NCI-H2107 (cell line): ENCODE data around the gene NANOGP8.
"Not testable (repeated sequence)": the region's sequence is repeated elsewhere in the genome, so short reads cannot be mapped to it uniquely, and the experiment has no call there.

Experiments
- DNase-seq: peaks from one replicate; lab custom pipeline; 2025; lab: John Stamatoyannopoulos, UW

The NANOGP8 gene

DNA sequence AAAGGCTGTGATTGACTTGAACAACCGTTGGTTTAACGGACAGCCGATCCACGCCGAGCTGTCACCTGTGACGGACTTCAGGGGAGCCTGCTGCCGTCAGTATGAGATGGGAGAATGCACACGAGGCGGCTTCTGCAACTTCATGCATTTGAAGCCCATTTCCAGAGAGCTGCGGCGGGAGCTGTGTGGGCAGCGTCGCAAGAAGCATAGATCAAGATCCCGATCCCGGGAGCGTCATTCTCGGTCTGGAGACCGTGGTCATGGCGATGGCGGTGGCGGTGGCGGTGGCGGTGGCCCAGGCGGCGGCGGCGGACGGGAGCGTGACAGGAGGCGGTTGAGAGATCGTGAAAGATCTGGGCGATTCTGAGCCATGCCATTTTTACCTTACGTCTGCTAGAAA, 7.8 kb upstream of the NANOGP8 start:
- DNase-seq, result no peak

DNA sequence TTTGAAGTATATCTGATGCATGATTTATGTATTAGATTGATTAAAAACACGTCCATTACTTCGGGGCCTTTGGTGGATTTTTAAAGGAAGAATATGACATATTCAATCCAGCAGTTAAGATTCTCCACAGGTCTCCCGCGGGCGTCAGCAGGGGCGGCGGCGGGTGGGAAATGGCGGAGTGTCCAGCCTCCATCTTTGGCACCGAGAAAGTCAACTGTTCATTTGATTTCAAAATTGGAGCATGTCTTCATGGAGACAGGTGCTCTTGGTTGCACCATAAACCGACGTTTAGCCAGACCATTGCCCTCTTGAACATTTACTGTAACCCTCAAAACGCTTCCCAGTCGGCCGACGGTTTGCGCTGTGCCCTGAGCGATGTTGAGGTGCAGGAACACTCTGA, 7.2 kb upstream of the NANOGP8 start:
- DNase-seq, result no peak

DNA sequence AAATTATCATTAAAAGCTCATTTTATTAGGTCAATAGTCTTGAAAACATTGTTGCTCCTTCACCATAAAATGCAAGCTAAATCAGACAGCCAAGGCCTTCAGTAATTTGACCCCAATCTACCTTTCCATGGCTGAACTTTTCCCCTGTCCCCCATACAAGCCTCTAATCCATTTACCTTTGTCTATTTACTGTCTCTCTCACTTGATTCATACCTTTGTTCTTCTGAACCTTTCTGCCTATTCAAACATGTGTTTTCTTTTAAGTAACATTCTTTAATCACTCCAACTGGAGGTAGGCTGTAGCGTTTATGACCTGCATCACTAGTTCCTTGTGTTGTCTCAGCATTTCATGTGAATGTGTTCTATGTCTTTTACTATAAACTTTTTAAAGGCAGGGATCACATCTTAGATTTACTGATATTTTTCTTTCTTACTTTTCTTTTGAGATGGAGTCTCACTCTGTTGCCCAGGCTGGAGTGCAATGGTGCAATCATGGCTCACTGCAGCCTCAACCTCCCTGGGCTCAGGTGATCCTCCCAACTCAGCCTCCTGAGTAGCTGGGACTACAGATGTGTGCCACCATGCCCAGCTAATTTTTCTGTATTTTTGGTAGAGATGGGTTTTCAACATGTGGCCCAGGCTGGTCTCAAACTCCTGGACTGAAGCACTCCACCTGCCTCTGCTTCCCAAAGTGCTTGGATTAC, 5.2 kb upstream of the NANOGP8 start:
- no peak for DNase-seq

DNA sequence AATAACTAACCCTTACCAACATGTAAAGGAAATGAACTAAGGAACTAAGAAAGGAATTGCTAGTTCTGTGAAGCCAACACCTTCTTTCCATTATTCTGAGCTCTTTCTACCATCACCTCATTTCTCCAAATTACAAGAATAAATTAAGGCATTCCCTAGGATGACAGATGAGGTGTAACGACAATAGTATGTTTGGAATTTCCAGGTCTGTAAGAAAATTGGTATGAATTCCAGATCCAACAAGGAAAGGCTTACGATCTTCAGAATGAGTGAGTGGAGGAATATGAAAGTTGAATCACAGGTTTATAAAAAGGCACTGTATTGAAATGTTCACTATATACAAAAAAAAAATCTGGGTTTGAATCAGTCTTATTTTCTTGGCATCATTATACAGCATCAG, 4.5 kb upstream of the NANOGP8 start:
- no peak for DNase-seq

DNA sequence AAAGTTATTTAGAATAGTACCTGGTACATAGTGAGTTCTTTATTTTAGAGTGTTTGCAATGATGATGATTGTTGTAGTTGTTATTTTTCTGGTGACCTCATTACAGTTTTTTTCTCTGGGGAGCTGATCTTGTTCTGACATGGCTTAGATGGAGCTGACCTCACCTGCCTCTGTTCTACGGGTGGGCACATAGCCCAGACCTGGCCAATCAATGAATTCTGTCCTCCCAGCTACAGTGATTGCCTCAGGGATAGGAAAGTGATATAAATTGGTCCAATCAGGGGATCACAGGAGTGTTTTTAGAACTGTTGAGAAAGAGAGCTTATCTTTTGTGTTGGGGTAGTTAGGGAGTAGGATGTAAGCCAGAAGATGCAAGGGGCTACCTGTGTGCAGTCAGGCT, 3.2 kb upstream of the NANOGP8 start:
- no peak for DNase-seq

DNA sequence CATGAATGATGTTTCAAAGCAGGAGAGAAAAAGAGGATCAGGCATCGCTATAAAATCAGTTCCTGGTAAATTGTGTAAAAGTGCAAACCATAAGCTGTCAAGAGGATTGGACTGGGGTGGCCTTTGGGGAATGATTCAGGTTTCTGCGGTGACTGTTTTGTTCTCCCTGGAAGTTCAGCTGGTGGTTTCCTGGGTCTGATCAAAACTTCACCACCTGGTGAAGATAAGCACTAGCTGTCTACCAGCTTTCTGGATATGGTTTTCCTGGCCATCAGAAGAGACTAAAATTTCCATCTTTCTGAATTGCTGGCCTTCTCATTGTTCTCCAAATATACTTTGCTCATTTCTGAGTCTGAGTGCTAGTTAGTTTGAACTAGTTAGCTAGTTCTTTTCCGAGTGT, 2.7 kb upstream of the NANOGP8 start:
- no peak for DNase-seq

DNA sequence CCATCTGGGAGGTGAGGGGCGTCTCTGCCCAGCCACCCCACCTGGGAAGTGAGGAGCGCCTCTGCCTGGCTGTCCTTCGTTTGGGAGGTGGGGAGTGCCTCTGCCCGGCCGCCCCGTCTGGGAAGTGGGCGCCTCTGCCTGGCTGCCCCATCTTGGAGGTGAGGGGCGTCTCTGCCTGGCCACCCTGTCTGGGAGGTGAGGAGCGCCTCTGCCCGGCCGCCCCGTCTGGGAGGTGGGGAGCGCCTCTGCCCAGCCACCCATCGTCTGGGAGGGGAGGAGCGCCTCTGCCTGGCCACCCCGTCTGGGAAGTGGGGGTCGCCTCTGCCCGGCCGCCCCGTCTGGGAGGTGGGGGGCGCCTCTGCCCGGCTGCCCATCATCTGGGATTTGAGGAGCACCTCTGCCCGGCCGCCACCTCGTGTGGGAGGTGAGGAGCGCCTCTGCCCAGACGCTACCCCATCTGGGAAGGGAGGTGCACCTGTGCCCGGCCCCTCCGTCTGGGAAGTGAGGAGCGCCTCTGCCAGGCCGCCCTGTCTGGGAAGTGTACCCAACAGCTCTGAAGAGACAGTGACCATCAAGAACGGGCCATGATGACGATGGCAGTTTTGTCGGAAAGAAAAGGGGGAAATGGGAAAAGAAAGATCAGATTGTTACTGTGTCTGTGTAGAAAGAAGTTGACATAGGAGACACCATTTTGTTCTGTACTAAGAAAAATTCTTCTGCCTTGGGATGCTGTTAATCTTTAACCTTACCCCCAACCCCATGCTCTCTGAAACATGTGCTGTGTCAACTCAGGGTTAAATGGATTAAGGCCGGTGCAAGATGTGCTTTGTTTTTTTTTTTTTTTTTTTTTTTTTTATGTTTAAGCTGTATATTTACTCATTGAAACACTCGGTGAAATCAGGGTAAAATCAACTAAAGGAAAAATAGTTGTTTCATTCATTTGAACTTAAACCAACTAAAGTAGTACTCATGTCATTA, 2.4 kb downstream of the NANOGP8 start:
- DNase-seq, result not testable (repeated sequence)

DNA sequence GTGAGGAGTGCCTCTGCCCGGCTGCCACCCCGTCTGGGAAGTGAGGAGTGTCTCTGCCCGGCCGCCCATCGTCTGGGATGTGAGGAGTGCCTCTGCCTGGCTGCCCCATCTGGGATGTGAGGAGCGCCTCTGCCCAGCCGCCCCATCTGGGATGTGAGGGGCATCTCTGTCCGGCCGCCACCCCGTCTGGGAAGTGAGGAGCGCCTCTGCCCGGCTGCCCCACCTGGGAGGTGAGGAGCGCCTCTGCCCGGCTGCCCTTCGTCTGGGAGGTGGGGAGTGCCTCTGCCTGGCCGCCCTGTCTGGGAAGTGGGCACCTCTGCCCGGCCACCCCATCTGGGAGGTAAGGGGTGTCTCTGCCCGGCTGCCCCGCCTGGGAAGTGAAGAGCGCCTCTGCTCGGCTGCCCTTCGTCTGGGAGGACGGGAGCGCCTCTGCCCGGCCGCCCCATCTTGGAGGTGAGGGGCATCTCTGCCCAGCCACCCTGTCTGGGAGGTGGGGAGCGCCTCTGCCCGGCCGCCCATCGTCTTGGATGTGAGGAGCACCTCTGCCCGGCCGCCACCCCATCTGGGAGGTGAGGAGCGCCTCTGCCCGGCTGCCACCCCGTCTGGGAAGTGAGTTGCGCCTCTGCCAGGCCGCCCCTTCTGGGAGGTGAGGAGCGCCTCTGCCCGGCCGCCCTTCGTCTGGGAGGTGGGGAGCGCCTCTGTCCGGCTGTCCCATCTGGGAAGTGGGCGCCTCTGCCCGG, 3.3 kb downstream of the NANOGP8 start:
- DNase-seq, result not testable (repeated sequence)

DNA sequence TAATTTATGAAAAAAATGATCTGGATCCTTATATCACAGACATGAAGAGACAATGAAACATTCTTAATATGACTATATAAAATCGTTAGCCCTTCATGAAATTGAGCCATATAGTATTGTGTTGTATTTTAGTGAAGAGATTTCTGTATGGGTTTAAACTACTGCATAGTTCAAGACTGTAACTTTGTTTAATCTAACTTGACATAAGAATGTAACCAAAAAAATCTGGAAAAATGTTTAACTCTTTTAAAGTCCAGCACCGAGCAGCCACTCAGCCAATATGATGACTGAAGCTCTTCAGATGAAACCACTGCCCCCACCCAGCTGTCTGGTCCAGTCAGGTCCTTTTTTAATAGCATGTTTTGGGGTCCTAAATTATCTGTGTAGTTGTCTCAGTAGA, 4.9 kb downstream of the NANOGP8 start:
- no peak for DNase-seq

DNA sequence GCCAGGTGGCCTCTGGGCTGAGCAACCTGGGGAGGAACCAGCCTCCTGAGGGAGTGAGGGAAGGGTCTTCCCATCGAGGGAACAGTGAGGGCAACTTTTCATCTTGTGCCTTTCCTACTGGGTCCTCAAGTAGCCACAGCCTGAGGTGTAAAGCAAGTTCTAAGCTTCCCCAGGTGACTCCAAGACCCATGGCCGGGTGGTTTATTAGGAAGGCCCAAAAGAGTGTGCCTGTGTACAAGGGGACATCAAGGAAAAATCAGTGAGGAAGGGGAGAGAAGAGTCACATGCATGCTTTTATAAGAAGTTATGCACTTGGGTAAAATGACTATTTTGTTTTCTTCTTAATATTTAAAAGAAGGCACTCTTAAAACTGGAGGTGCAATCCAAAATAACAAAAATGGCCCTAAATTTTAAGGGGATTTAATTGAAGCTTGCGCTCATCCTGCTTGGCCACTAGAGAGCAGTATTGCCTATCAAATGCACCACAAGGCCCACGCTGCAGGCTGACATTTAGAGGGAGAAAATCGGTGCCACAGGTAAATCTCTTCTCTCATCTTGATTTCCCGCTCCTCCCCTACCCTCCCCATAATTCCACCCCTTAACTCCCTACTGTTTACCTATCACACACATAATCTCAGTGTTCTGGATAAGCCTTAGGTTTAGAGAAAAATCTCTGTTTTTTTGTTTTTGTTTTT, 6.7 kb downstream of the NANOGP8 start:
- DNase-seq, result no peak

DNA sequence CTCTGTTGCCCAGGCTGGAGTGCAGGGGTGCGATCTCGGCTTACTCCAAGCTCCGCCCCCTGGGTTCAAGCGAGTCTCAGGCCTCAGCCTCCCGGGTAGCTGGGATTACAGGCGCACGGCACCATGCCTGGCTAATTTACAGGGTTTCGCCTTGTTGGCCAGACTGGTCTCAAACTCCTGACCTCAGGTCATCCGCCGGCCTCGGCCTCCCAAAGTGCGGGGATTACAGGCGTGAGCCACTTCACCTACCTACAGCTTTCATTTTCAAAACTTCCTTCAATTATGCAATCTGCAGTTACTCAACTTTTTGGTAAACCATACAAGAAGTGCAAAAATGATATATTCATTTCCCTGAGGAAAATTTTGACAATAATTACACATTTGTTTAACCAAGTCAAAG, 14.0 kb downstream of the NANOGP8 start:
- DNase-seq, result no peak

DNA sequence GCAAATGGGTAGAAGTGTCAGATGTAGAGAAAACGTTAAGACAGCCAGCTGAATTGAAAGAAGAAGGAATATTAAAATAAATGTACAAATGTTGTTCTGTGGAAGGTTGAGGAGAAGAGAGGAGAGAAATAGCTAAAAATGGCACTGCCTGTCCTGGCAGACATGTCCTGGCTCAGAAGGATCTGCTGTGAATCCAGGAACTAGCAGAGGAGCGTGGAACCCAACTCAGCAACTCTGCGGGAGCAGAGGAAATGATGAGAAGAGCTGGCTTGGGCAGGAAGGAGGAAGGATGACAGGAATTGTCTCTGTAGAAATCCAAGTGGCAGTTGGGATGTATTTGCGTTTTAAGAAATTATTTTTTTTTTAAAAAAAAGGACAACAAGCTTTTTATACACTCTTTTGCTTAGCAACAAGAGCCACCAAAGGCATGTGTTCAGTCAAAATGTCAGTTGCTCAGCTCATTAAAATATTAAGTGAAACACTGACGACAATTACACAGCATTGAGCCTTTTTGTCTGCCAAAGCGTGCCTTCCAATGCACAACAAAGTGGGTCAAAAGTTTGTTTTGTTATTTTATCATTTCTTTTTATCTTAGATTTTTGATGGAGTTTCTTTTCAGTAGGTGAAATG, 16.1 kb downstream of the NANOGP8 start:
- no peak for DNase-seq

DNA sequence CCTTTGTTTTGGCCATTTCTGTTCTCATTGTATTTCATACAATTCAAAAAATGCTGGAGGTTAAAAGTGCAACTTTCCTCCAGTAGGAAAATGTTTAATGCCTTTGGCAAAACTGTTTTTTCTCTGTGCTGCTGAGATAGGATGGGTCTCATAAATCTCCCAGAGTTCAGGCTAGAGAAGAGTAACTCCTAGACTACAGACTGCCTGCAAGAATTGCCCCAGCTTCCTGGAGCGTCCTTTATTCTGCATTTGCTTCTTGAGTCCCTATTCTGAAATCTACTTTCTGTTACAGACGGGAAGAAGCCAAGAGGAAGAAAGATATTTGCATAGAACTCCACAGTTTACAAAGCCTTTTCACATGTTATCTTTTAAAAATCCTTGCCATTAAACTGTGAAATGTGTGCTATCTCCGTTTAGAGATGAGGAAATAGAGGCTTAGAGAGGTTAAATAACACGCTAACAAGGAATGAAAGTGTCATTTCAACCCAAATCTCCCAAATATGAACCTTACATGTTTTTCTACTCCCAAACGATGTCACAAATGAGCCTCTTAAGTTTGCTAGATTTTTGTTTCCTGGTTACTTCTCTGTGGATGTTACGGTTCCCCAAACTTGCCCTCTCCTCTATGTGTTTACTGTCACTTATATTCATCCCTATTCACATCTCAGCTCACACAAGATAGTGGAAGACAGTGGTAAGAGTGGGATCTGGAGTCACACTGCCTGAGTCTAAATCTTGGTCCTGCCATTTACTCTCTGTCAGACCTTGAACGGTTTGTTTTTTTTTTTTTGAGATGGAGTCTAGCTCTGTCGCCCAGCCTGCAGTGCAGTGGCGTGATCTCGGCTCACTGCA, 17.4 kb downstream of the NANOGP8 start:
- no peak for DNase-seq

DNA sequence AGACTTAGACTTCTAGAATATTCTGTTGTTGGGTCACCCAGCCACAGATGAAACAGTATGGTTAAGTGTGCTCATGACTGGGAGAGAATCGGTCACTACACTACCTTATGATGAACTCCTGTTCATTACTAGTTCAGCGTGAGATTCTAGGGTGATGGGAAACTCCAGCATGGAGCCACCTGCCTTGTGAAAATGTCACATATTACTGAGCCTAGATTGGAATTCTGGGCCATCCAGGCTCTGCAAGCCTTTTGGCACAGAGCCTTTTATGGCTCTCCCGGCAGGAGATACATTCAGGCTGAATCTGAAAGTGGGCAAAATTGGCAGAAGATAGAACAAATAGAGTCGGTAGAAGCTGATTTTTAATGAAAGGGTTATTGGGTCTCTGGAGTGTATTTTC, 19.0 kb downstream of the NANOGP8 start:
- DNase-seq, result no peak

DNA sequence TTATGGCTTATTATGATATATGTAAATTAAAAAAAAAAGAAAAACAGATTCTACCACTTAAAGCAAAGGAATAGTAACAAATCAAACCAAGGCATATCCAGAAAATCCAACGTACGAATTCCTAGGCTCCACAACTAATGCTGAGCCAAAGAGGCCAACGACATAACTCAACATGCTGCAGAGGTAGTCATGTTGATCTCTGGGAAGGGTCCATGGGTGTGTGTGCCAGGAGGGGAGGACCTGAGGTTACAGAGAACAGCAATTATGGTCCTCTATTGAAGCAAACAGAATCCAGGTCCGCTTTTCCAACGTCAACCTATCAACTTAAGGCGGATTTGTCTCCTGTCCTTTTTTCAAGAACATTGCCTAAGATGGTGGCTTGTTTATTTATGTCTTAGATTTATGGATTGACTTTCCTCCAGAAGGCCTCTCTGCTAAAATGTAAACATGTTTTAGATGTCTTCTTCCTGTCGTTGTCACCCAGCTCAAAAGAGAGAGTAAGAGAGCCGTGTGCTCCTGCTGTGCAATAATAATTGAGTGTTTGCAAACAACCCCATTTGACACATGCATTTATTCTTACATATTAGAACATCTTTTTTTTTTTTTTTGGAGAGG, 20.4 kb downstream of the NANOGP8 start:
- no peak for DNase-seq

DNA sequence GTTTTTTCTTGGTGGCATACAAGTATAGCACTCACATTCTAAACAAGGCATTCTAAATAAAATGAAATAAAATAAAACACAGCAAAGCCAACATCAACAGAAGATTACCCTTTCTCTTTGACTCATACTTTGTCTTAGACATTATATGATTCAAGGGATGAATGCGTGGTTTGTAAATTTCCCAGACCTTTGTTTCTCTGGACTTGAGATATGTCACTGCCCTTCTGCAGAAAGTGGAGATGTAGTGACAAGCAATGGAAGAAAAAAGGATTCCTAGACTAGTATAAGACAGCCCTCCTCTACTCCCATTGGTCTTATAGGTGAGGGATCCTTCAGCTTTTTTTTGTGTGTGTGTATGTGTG, 22.4 kb downstream of the NANOGP8 start:
- DNase-seq, result no peak

DNA sequence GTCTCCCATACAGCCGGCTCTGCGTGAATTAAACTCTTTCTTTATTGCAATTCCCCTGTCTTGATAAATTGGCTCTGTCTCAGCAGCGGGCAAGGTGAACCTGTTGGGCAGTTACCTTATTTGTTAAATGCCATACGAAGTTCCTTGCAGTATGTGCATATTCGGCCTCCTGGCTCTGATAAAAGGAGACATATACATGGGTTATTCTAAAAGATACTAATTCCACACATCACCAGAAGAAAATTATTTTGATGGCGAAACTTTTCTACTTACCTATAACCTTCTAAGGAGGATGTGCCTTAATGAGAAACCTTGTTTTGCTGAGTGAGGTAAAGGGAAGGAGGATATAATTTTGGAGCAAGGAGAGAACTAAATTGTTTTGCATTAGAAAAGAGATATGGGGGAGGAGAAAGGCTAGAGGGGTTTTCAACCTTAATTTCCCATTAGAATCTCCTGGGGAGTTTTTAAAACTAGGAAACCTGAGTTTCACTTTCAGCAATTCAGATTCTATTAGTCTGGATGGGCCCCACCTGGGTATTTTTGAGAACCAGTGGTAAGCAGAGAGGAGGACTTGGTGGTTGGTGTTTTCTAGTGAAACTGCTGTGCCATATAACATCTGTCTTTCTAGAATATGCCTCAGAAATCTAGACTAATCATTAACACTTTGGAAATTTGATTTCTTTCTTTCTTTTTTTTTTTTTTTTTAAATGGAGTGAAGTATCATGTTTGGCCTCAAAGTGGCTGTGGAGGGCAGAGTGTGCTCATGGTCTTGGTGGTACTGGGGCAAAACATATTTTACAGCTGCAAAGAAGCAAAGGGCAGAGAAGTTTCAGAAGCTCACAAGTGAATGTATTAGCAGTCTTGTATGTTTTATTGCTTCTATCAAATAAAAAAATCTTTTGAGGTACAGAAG, 23.0 kb downstream of the NANOGP8 start:
- no peak for DNase-seq

DNA sequence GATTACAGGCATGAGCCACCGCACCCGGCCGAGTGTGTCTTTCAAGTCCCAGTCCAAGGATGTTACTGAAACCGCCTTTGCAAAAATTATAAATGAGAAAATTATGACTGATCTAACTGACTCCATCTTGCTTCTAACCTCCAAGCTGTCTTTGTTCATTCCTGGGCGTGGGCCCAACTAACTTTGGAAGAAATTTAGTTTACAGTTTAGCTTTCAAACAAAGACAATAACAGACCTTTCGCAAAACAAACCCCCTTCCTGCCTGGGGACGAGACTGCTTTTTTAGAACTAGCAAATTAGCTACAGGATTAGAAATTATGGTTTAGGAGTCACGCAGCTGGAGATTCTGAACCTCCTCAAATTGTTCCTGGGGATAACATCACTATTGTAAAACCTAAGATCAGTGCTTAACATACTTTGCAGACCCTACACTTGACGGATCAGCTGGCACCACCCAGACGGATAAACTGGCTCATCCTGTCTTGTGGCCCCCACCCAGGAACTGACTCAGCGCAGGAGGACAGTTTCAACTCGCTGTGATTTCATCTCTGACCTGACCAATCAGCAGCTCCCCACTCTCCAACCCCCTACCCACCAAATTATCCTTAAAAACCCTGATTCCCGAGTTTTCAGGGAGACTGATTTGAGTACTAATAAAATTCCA, 23.8 kb downstream of the NANOGP8 start:
- DNase-seq, result no peak

DNA sequence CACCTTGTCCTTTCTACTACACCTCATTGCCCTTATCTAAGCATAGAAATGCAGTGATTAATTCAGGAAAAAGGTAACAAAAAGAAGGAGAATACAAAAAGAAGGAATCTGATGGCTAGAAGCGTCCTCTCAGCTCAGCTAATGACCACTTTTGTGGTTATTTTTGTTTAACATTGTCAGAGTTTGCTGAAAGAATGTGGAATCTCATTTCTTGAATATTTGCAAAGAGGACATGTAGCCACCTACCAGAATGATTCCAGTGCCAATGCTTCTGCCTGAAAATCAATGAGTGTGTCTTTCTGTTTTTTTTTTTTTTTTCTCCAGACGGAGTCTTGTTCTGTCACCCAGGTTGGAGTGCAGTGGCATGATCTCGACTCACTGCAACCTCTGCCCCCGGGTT, 24.5 kb downstream of the NANOGP8 start:
- no peak for DNase-seq
